Prostate gland (tissue), 2 donors: ENCODE data around the gene SRMS. TPM values are rescaled to one million over a fixed set of nuclear protein-coding genes. Genes with fewer than 3 reads are reported as not detected.

Experiments
- DNase-seq: peaks from one replicate; pipeline ENCODE4 v3.0.0-alpha.2; 2019; ENCODE audit warnings: low spot score
- H3K27ac ChIP-seq, 2 donors: fragments of 200-600 bp; sonication (generic); 2 replicates each; pipeline ENCODE4 v1.5.1; 2017 to 2019
- H3K27me3 ChIP-seq: fragments of 200-600 bp; sonication (generic); replicated peaks from 2 replicates; pipeline ENCODE4 v1.5.1; 2019; ENCODE audit not compliant: insufficient read depth
- H3K36me3 ChIP-seq, 2 donors: fragments of 200-600 bp; sonication (generic); 1 replicate in 1 of 2; 2 replicates in 1 of 2; pipeline versions ENCODE4 v1.5.1 to v1.8.1; 2017 to 2019
- H3K4me1 ChIP-seq: fragments of 200-600 bp; sonication (generic); replicated peaks from 2 replicates; pipeline ENCODE4 v1.5.1; 2019
- H3K4me3 ChIP-seq, 2 donors: fragments of 200-600 bp; sonication (generic); 2 replicates each; pipeline ENCODE4 v1.5.1; 2017 to 2019
- H3K9me3 ChIP-seq: fragments of 200-600 bp; sonication (generic); 2 replicates; pipeline ENCODE4 v1.5.1; 2017
- POLR2A ChIP-seq: fragments of 450-650 bp; IDR thresholded peaks from one replicate; pipeline ENCODE4 v1.6.1; 2016; ENCODE audit warnings: antibody characterized with exemption, mild to moderate bottlenecking
- POLR2AphosphoS5 ChIP-seq: sonication (generic); formaldehyde crosslinking; IDR thresholded peaks from one replicate; pipeline ENCODE4 v1.6.1; 2017; ENCODE audit warnings: antibody characterized with exemption
- WGBS: methylation state at CpG from one replicate; pipeline ENCODE4 v1.1.5; 2018; 5-methylcytosine and 5-hydroxymethylcytosine counted together
- intact Hi-C: fragments of 100-400 bp; cut with DNase I; formaldehyde crosslinking; loops from one replicate; pipeline ENCODE4 v1.14.2; 2022
- total RNA-seq, 2 donors: library from RNA; depleted of rRNA; stranded (reverse); fragments of >200 nt; gene quantifications; one replicate each; pipeline ENCODE4 v1.1.0, GENCODE V29; 2016
- TF ChIP-seq, protein P1 (sequence below), 4 experiments: fragments of 200-600 bp in 2 of 4; fragments of 450-650 bp in 2 of 4; sonication (generic) in 2 of 4; IDR thresholded peaks; 1 replicate in 3 of 4; 2 replicates in 1 of 4; pipeline ENCODE4 v1.5.1; 2016 to 2019; ENCODE audit warnings: antibody characterized with exemption in 4 of 4, mild to moderate bottlenecking in 2 of 4, moderate library complexity in 2 of 4

Gene SRMS, protein sequence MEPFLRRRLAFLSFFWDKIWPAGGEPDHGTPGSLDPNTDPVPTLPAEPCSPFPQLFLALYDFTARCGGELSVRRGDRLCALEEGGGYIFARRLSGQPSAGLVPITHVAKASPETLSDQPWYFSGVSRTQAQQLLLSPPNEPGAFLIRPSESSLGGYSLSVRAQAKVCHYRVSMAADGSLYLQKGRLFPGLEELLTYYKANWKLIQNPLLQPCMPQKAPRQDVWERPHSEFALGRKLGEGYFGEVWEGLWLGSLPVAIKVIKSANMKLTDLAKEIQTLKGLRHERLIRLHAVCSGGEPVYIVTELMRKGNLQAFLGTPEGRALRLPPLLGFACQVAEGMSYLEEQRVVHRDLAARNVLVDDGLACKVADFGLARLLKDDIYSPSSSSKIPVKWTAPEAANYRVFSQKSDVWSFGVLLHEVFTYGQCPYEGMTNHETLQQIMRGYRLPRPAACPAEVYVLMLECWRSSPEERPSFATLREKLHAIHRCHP
- total RNA-seq = 1 to 10 TPM in 1 of 2 donors, under 1 TPM in 1; 0.34 to 1.6 TPM

DNA sequence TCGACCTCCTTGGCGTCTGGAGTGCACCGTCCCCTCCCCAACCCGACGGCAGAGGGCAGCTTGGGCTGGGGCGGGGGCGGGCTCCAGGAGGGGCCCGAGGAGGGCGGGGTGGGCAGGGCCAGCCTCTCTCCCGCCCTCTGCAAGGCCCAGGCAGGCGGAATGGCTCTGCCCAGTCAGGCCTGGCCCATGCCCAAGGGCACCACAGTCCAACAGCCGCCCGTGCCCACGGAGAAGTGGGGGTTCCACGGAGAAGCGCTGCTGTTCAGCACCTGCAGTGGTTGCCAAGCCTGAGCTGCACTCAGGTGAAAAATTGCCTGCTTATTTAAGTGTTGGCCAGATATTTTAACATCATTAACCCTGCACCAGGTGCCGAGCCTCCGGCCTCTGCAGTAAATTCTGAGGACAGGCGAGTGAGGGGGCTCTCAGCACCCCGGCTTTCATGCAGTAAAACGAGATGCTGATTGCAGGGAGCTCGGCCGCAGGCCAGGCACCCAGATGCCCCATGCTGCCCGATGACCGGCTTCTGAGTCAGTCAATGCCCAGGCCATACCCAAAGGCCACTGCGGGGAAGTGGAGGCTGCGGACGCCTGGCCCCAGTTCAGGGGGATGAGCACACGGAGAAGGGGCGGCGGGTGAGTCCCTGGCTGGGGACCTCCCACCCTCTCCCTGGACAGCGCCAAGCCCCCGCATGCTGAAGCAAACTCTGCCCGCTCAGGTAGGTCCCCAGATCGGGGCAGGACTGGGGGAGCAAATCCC lies at the start of gene SRMS:
Gene SRMS, minus strand, starts transcription at position 25 of the 756 bp plus-strand sequence. CDS start 286 bp downstream, outside the sequence.
- Histone ChIP-seq H3K36me3 (no peaks in the 10 kb centered on the region), H3K4me3 (no peak within 1 kb of the TSS), H3K27me3 (no peaks in the 10 kb centered on the region), H3K27ac (no peak within 1 kb of the TSS), H3K9me3 (no peaks in the 10 kb centered on the region), H3K4me1 (no peaks in the 10 kb centered on the region)
- 47% methylated on average over 35 of the region's 35 CpGs for WGBS
- DNase-seq = no peak
- intact Hi-C loops = no loop called here
- TF ChIP-seq, protein P1, sequence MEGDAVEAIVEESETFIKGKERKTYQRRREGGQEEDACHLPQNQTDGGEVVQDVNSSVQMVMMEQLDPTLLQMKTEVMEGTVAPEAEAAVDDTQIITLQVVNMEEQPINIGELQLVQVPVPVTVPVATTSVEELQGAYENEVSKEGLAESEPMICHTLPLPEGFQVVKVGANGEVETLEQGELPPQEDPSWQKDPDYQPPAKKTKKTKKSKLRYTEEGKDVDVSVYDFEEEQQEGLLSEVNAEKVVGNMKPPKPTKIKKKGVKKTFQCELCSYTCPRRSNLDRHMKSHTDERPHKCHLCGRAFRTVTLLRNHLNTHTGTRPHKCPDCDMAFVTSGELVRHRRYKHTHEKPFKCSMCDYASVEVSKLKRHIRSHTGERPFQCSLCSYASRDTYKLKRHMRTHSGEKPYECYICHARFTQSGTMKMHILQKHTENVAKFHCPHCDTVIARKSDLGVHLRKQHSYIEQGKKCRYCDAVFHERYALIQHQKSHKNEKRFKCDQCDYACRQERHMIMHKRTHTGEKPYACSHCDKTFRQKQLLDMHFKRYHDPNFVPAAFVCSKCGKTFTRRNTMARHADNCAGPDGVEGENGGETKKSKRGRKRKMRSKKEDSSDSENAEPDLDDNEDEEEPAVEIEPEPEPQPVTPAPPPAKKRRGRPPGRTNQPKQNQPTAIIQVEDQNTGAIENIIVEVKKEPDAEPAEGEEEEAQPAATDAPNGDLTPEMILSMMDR (IDR thresholded peaks at IDR 0.05) = no peak
- TF ChIP-seq POLR2AphosphoS5 = no peak

DNA sequence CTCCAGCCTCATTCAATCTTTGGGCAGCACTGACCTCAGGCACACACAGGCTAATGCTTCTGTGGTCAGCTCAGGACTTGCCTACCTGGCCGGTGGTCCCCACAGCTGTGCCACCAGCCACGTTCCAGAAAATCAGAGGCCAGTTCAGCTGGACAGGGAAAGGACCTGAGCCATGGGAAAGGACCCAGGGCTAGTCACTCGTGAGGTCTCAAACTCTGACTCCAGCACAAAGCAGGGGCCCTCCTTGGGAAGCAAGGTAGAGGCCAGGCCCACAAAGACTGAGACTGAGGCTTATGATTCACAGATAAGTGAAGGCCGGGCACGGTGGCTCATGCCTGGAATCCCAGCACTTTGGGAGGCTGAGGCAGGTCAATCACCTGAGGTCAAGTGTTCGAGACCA lies 48.9 kb upstream of the SRMS start:
- DNase-seq = no peak
- intact Hi-C loops = no loop called here
- no peak overlapping the region for H3K27ac ChIP-seq
- peaks cover 0 to 9% of the 10 kb centered on the region in 2 donors for H3K36me3 ChIP-seq
- no peaks in the 10 kb centered on the region for H3K4me1 ChIP-seq
- no peaks in the 10 kb centered on the region for H3K9me3 ChIP-seq
- TF ChIP-seq, protein P1 (IDR thresholded peaks at IDR 0.05) = no peak
- no peak for TF ChIP-seq POLR2AphosphoS5
- TF ChIP-seq POLR2A = no peak
- no peak overlapping the region for H3K4me3 ChIP-seq
- WGBS = 85% methylated on average over 6 of the region's 6 CpGs
- no peaks in the 10 kb centered on the region for H3K27me3 ChIP-seq

DNA sequence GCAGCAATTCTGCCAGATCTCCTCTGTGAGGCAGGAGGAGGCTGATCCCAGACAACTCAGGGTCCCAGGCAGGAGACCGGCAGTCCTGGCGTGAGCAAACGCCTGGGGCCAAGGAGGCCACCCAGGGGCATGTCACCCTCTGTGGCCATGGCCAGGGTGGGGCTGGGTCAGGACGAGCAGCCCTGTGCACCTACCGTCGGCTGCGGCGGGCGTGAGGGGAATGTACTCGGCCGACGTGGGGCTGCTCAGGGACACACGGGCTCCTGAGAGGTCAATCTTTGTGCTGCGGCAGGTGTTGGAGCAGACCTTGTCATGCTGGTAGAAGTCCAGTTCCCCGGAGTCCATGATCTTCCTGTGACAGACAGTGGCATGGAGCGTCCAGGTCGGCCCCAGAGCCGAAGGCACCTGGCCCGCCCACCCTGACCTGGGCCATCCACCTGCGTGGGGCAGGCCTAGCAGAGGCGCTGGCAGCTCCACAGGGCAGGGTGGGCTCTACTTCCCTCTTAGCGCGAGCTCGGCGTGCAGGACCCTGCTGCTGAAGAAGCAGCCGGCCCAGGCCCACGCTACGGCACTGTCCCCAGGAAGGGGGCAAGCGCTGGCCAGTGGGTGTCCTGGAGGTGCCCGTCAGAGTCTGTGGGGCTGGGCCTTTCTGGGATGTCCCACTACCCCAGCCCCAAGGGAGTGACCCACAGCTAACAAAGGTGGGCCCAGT lies 48.0 kb upstream of the SRMS start:
- no peak for TF ChIP-seq POLR2A
- no peak for TF ChIP-seq POLR2AphosphoS5
- TF ChIP-seq, protein P1 (IDR thresholded peaks at IDR 0.05) = no peak
- 88% methylated on average over 29 of the region's 30 CpGs for WGBS

DNA sequence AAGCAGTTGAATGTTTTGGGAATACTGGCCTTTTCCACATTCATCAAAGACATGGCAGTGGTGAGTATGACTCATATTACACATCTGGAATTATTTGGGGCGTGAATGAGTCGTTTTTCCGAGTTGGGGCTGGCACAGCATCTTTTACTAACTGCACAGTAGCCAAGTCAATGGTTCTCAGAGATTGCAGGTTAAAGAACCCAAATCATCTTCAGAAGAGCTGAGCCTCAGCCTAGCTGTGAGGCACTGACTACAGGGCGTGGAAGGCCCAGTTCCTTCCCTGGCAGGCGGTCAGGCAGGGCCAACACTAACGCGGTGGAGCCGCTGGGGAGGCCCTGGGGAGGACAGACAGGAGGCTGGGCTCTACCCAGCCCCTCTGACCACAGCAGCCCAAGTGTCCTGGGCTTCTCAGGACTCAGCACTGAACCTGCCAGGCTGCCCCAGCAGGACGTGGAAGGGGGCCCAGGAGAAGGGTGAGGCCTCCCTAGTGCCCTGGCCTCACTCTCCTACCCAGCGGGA lies 46.6 kb upstream of the SRMS start:
- H3K4me1 ChIP-seq = no peaks in the 10 kb centered on the region
- peaks cover 0 to 9% of the 10 kb centered on the region in 2 donors for H3K36me3 ChIP-seq
- no peaks in the 10 kb centered on the region for H3K27me3 ChIP-seq
- no peak for TF ChIP-seq POLR2AphosphoS5
- no peak for TF ChIP-seq POLR2A
- TF ChIP-seq, protein P1 (IDR thresholded peaks at IDR 0.05) = no peak
- DNase-seq = no peak
- H3K27ac ChIP-seq = no peak overlapping the region
- H3K4me3 ChIP-seq = no peak overlapping the region
- intact Hi-C loops = no loop called here
- 88% methylated on average over 9 of the region's 10 CpGs for WGBS
- no peaks in the 10 kb centered on the region for H3K9me3 ChIP-seq

More for the DNA sequence above, 48.0 kb upstream of the SRMS start:
- Histone ChIP-seq H3K9me3 (no peaks in the 10 kb centered on the region), H3K27ac (no peak overlapping the region), H3K36me3 (peaks cover 0 to 9% of the 10 kb centered on the region in 2 donors), H3K4me3 (no peak overlapping the region), H3K27me3 (no peaks in the 10 kb centered on the region), H3K4me1 (no peaks in the 10 kb centered on the region)
- intact Hi-C loops = no loop called here
- no peak for DNase-seq
